Activated naive CD8-positive, alpha-beta T cell (primary cell): ENCODE data around the gene LRRC8A.
A peak's percentile ranks its signal among the peaks of the same experiment; 100 is the strongest.

Experiments used
- H3K27ac Mint-ChIP-seq: one replicate; pipeline ENCODE4 v1.8.0; 2021; ENCODE audit warnings: mixed read lengths
- H3K27me3 Mint-ChIP-seq: one replicate; pipeline ENCODE4 v1.8.0; 2021; ENCODE audit warnings: mixed read lengths
- H3K36me3 Mint-ChIP-seq: one replicate; pipeline ENCODE4 v1.8.0; 2021; ENCODE audit warnings: mixed read lengths
- H3K4me1 Mint-ChIP-seq: one replicate; pipeline ENCODE4 v1.8.0; 2021; ENCODE audit warnings: low read depth, mixed read lengths
- H3K4me3 Mint-ChIP-seq: one replicate; pipeline ENCODE4 v1.8.0; 2021; ENCODE audit warnings: mild to moderate bottlenecking, mixed read lengths
- H3K9me3 Mint-ChIP-seq: one replicate; pipeline ENCODE4 v1.8.0; 2021; ENCODE audit warnings: low read depth, mixed read lengths

LRRC8A gene

GRCh38 chr9:128919402-128920089, 37.6 kb downstream of the LRRC8A start:
- no peaks in the 10 kb centered on the region for H3K36me3 Mint-ChIP-seq
- no peak overlapping the region for H3K4me3 Mint-ChIP-seq
- H3K4me1 Mint-ChIP-seq, result peaks cover 15% of the 10 kb centered on the region
- no peaks in the 10 kb centered on the region for H3K9me3 Mint-ChIP-seq
- H3K27ac Mint-ChIP-seq, result no peak overlapping the region
- H3K27me3 Mint-ChIP-seq, result no peaks in the 10 kb centered on the region

GRCh38 chr9:128920381-128921058, 38.6 kb downstream of the LRRC8A start, which contains the start of gene PHYHD1:
PHYHD1 (plus strand) TSS chr9:128920982; CDS start chr9:128922324, 1,342 bp downstream.
- Mint-ChIP-seq H3K4me1 (peaks cover 12% of the 10 kb centered on the region), H3K27ac (peak within 1 kb of the TSS; percentile 58), H3K4me3 (peak within 1 kb of the TSS; percentile 71), H3K27me3 (no peaks in the 10 kb centered on the region), H3K36me3 (no peaks in the 10 kb centered on the region), H3K9me3 (no peaks in the 10 kb centered on the region)

- peaks cover 14% of the 10 kb centered on the region for H3K4me1 Mint-ChIP-seq
- no peaks in the 10 kb centered on the region for H3K27me3 Mint-ChIP-seq
- H3K36me3 Mint-ChIP-seq, result no peaks in the 10 kb centered on the region
- H3K27ac Mint-ChIP-seq, result no peak overlapping the region
- peak overlapping the region; percentile 71 for H3K4me3 Mint-ChIP-seq
- H3K9me3 Mint-ChIP-seq, result no peaks in the 10 kb centered on the region
Observed at GRCh38 chr9:128921881-128922763, 40.2 kb downstream of the LRRC8A start.

DNA sequence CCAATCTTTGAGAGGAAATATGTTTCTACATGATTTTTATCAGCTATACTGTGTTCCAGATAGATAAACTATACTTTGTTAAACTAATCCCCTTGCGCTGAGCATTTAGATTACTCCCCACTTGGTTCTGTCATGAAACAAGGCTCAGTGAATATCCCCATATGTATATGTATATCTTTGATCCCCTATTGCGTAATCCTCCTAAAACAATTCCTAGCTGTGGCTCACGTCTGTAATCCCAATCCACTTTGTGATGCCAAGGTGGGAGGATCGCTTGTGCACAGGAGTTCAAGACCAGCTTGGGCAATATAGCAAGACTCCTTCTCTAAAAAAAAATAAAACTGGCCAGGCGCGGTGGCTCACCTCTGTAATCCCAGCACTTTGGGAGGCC, 41.6 kb downstream of the LRRC8A start:
- peak overlapping the region; percentile 34 for H3K27ac Mint-ChIP-seq
- peaks cover 3% of the 10 kb centered on the region for H3K36me3 Mint-ChIP-seq
- H3K4me1 Mint-ChIP-seq, result peaks cover 18% of the 10 kb centered on the region
- peak overlapping the region; percentile 59 for H3K4me3 Mint-ChIP-seq
- H3K27me3 Mint-ChIP-seq, result no peaks in the 10 kb centered on the region
- H3K9me3 Mint-ChIP-seq, result no peaks in the 10 kb centered on the region

- Mint-ChIP-seq H3K27me3 (no peaks in the 10 kb centered on the region), H3K36me3 (peaks cover 3% of the 10 kb centered on the region), H3K27ac (no peak overlapping the region), H3K4me3 (no peak overlapping the region), H3K9me3 (no peaks in the 10 kb centered on the region), H3K4me1 (peaks cover 9% of the 10 kb centered on the region)
Observed at GRCh38 chr9:128927731-128928411, 45.9 kb downstream of the LRRC8A start.

DNA sequence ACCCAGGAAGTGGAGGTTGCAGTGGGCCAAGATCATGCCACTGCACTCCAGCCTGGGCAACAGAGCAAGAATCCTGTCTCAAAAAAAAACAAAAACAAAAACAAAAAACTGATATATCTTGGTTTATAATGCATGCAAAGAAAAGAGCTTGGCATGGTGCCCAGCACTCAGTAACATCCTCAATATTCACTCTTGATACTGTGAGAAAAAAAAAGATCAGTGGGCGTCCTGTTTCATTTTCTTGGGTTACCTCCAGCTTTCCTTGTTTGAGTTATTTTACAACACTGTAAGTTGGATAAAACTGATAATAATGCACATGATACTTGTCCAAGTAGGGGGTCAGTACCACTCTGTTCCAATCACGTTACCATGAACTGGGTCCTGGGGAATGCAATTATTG, 46.7 kb downstream of the LRRC8A start:
- peaks cover 3% of the 10 kb centered on the region for H3K36me3 Mint-ChIP-seq
- H3K9me3 Mint-ChIP-seq, result no peaks in the 10 kb centered on the region
- peaks cover 5% of the 10 kb centered on the region for H3K4me1 Mint-ChIP-seq
- H3K27ac Mint-ChIP-seq, result no peak overlapping the region
- no peak overlapping the region for H3K4me3 Mint-ChIP-seq
- no peaks in the 10 kb centered on the region for H3K27me3 Mint-ChIP-seq

DNA sequence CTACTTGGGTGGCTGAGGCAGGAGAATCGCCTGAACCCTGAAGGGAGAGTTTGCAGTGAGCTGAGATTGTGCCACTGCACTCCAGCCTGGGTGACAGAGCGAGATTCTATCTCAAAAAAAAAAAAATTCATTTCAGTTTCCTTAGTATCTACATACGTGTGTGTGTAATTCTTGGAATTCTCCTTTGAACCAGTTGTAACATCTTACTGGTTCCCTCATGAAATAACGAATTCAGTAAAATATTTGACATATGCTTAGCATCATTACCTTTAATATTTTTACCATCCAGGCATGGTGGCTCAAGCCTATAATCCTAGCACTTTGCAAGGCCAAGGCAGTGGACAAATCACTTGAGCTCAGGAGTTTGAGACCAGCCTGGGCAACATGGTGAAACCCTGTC, 47.6 kb downstream of the LRRC8A start:
- H3K36me3 Mint-ChIP-seq, result peaks cover 3% of the 10 kb centered on the region
- H3K27ac Mint-ChIP-seq, result no peak overlapping the region
- H3K9me3 Mint-ChIP-seq, result no peaks in the 10 kb centered on the region
- H3K4me3 Mint-ChIP-seq, result no peak overlapping the region
- peaks cover 5% of the 10 kb centered on the region for H3K4me1 Mint-ChIP-seq
- no peaks in the 10 kb centered on the region for H3K27me3 Mint-ChIP-seq

DNA sequence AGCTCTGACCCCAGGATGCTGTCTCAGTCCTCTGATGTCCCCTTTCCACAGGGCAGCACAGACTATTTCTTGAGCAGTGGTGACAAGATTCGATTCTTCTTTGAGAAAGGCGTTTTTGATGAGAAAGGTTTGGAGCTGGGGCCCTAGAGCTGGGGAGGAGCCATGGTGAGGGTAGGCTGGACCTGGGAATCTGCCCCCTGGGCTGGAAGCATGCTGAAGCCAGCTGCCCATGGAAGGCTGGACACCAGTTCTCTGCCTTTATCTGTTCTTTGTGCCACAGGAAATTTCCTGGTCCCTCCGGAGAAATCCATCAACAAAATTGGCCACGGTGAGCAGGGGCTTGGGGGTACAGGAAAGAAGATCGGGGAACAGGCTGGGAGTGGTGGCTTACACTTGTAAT, 51.8 kb downstream of the LRRC8A start:
- Mint-ChIP-seq H3K27me3 (no peaks in the 10 kb centered on the region), H3K4me1 (no peaks in the 10 kb centered on the region), H3K27ac (no peak overlapping the region), H3K9me3 (no peaks in the 10 kb centered on the region), H3K4me3 (no peak overlapping the region), H3K36me3 (no peaks in the 10 kb centered on the region)

DNA sequence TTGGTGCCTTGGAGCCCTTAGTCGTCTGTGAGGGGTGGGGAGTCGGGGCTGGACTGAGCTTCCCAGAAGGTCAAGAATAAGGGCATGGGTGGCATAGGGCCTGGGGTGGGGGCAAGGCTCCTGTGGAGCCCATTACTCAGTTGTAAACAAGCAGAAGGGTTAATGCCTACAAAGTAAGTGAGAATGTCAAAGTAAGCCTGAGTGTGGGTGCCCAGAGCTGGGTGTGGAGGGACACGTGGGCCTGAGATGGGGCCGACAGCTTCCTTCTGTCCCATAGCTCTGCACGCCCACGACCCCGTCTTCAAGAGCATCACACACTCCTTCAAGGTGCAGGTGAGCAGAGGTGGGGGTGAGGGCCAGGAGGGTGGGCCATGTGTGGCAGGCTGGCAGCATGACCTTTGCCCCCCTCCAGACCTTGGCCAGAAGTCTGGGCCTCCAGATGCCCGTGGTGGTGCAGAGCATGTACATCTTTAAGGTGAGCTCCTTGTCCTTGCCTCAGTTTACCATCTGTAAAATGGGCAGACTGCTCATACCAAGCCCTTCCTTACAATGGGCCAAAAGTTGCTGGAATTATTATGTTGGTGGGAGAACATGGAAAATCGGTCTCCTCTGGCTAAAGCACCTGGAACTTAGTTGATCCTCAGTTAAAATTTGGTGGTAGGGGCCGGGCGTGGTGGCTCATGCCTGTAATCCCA, 54.4 kb downstream of the LRRC8A start:
- no peaks in the 10 kb centered on the region for H3K27me3 Mint-ChIP-seq
- H3K9me3 Mint-ChIP-seq, result no peaks in the 10 kb centered on the region
- H3K4me1 Mint-ChIP-seq, result no peaks in the 10 kb centered on the region
- no peak overlapping the region for H3K27ac Mint-ChIP-seq
- H3K36me3 Mint-ChIP-seq, result no peaks in the 10 kb centered on the region
- H3K4me3 Mint-ChIP-seq, result no peak overlapping the region

- H3K9me3 Mint-ChIP-seq, result no peaks in the 10 kb centered on the region
- no peaks in the 10 kb centered on the region for H3K36me3 Mint-ChIP-seq
- no peak overlapping the region for H3K27ac Mint-ChIP-seq
- H3K4me3 Mint-ChIP-seq, result no peak overlapping the region
- no peaks in the 10 kb centered on the region for H3K27me3 Mint-ChIP-seq
- no peaks in the 10 kb centered on the region for H3K4me1 Mint-ChIP-seq
Observed at GRCh38 chr9:128937310-128938165, 55.6 kb downstream of the LRRC8A start.

GRCh38 chr9:128940271-128940921, 58.5 kb downstream of the LRRC8A start:
- H3K4me3 Mint-ChIP-seq, result no peak overlapping the region

DNA sequence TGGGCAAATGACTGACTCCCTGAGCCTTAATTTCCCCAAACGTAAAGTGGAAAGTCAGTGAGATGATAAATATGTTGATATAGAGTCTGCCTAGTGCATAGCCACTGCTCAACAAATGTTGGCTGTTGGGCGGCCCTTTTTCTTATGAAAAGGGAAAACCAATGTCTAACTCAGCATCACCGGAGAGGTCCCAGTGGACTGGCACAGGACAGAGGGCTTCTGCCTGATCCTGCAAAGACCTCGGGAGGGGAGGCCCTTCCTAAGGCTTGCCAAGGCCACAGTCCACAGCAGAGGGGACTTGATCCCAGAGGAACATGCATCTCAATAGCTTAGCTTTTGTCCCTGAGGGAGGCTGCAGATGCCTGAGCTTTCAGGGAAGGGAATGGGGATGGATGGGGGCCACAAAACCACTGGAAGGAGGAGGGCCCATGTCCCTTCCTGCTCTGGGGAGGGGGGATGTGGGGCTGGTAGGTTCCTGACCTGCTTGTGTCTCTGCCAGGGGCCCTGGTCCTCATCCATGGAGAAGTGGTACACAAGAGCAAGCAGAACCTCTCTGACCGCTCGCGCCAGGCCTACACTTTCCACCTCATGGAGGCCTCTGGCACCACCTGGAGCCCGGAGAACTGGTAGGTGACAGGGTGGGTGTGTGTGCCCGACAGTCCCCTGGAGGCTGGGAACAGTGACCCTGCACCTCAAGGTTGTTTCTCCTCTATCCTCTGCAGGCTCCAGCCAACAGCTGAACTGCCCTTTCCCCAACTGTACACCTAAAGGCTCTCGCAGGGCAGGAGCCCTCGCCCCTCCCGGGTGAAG, 59.2 kb downstream of the LRRC8A start:
- H3K4me1 Mint-ChIP-seq, result peaks cover 8% of the 10 kb centered on the region
- no peaks in the 10 kb centered on the region for H3K27me3 Mint-ChIP-seq
- no peak overlapping the region for H3K4me3 Mint-ChIP-seq
- H3K27ac Mint-ChIP-seq, result no peak overlapping the region
- peaks cover 2% of the 10 kb centered on the region for H3K36me3 Mint-ChIP-seq
- H3K9me3 Mint-ChIP-seq, result no peaks in the 10 kb centered on the region

More at GRCh38 chr9:128940271-128940921, 58.5 kb downstream of the LRRC8A start:
- Mint-ChIP-seq H3K27ac (no peak overlapping the region), H3K27me3 (no peaks in the 10 kb centered on the region), H3K4me1 (peaks cover under 1% of the 10 kb centered on the region), H3K9me3 (no peaks in the 10 kb centered on the region), H3K36me3 (no peaks in the 10 kb centered on the region)
